ENCODE data around the gene TMEM132E.
A peak's percentile ranks its signal among the peaks of the same experiment; 100 is the strongest.

Gene TMEM132E

DNA sequence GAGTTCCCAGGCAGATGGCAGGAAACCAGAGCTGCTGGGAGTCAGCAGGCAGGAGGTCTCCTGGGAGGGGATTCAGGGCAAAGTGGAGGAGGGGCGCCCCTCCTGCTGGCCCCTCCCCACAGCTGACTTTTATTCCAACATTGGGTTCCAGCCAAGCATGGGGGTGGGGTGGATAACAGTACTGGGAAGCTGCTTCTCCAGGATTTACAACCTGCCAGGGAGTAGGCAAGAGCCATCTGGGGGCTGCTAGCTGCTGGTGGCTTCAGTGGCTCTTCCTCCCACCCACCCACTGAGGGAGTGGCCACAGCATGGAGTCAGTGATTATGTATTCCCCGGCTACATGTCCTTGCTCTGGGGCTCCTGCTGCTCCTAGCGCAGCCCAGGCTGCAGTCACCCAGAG is 36.8 kb downstream of the TMEM132E start (continued):
- TF ChIP-seq ZFHX2 (tag by site-specific recombination; conservative IDR thresholded peaks at IDR 0.05) = peak; percentile 96
- peak; percentile 94 for TF ChIP-seq EGR2 (tag by site-specific recombination; IDR thresholded peaks at IDR 0.05; ENCODE audit: low read depth)
- TF ChIP-seq ZIC2 (tag by site-specific recombination; IDR thresholded peaks at IDR 0.05) = peak; percentile 98
- TF ChIP-seq PRDM6 (tag by site-specific recombination; IDR thresholded peaks at IDR 0.05) = 0 out of 2 replicates have a peak, but pooled peaks have one; percentile 47
- peak; percentile 76 for TF ChIP-seq KLF16 (tag by site-specific recombination; IDR thresholded peaks at IDR 0.05)
- TF ChIP-seq, protein P1, sequence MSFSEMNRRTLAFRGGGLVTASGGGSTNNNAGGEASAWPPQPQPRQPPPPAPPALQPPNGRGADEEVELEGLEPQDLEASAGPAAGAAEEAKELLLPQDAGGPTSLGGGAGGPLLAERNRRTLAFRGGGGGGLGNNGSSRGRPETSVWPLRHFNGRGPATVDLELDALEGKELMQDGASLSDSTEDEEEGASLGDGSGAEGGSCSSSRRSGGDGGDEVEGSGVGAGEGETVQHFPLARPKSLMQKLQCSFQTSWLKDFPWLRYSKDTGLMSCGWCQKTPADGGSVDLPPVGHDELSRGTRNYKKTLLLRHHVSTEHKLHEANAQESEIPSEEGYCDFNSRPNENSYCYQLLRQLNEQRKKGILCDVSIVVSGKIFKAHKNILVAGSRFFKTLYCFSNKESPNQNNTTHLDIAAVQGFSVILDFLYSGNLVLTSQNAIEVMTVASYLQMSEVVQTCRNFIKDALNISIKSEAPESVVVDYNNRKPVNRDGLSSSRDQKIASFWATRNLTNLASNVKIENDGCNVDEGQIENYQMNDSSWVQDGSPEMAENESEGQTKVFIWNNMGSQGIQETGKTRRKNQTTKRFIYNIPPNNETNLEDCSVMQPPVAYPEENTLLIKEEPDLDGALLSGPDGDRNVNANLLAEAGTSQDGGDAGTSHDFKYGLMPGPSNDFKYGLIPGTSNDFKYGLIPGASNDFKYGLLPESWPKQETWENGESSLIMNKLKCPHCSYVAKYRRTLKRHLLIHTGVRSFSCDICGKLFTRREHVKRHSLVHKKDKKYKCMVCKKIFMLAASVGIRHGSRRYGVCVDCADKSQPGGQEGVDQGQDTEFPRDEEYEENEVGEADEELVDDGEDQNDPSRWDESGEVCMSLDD (tag by site-specific recombination; IDR thresholded peaks at IDR 0.05) = no peak
- TF ChIP-seq SP2 (tag by site-specific recombination; IDR thresholded peaks at IDR 0.05) = peak; percentile 33; the same call in 1 of the 2 replicates
- TF ChIP-seq HOXC10 (CRISPR knock-in tag; IDR thresholded peaks at IDR 0.05) = no peak
- TF ChIP-seq, protein P2, sequence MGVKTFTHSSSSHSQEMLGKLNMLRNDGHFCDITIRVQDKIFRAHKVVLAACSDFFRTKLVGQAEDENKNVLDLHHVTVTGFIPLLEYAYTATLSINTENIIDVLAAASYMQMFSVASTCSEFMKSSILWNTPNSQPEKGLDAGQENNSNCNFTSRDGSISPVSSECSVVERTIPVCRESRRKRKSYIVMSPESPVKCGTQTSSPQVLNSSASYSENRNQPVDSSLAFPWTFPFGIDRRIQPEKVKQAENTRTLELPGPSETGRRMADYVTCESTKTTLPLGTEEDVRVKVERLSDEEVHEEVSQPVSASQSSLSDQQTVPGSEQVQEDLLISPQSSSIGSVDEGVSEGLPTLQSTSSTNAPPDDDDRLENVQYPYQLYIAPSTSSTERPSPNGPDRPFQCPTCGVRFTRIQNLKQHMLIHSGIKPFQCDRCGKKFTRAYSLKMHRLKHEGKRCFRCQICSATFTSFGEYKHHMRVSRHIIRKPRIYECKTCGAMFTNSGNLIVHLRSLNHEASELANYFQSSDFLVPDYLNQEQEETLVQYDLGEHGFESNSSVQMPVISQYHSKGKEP (tag by site-specific recombination; IDR thresholded peaks at IDR 0.05) = peak; percentile 24; the same call in 1 of the 2 replicates
- 0 out of 2 replicates have a peak, but pooled peaks have one; percentile 73 for TF ChIP-seq ZNF324 (tag by site-specific recombination; IDR thresholded peaks at IDR 0.05)
- TF ChIP-seq GLIS1 (tag by site-specific recombination; IDR thresholded peaks at IDR 0.05) = peak; percentile 94
- TF ChIP-seq ZNF423 (tag by site-specific recombination; IDR thresholded peaks at IDR 0.05) = peak; percentile 91
- TF ChIP-seq FEZF1 (tag by site-specific recombination; IDR thresholded peaks at IDR 0.05) = peak; percentile 26; the same call in 1 of the 2 replicates
- TF ChIP-seq ZBTB8A (tag by site-specific recombination; IDR thresholded peaks at IDR 0.05) = peak; percentile 62; the same call in 1 of the 2 replicates
- TF ChIP-seq, protein P3, sequence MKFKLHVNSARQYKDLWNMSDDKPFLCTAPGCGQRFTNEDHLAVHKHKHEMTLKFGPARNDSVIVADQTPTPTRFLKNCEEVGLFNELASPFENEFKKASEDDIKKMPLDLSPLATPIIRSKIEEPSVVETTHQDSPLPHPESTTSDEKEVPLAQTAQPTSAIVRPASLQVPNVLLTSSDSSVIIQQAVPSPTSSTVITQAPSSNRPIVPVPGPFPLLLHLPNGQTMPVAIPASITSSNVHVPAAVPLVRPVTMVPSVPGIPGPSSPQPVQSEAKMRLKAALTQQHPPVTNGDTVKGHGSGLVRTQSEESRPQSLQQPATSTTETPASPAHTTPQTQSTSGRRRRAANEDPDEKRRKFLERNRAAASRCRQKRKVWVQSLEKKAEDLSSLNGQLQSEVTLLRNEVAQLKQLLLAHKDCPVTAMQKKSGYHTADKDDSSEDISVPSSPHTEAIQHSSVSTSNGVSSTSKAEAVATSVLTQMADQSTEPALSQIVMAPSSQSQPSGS (tag by site-specific recombination; IDR thresholded peaks at IDR 0.05; ENCODE audit: low read depth) = no peak
- 0 out of 2 replicates have a peak, but pooled peaks have one; percentile 31 for TF ChIP-seq ZNF24 (tag by site-specific recombination; IDR thresholded peaks at IDR 0.05)
- TF ChIP-seq ZNF658 (tag by site-specific recombination; IDR thresholded peaks at IDR 0.05) = no peak
- 0 out of 2 replicates have a peak, but pooled peaks have one; percentile 34 for TF ChIP-seq IKZF3 (tag by site-specific recombination; IDR thresholded peaks at IDR 0.05)
- peak; percentile 21; the same call in 1 of the 2 replicates for TF ChIP-seq ZBTB48 (tag by site-specific recombination; IDR thresholded peaks at IDR 0.05)
- peak; percentile 94 for TF ChIP-seq SP7 (tag by site-specific recombination; IDR thresholded peaks at IDR 0.05)
- peak; percentile 97 for TF ChIP-seq KLF1 (tag by site-specific recombination; IDR thresholded peaks at IDR 0.05)
- TF ChIP-seq ZNF341 (tag by site-specific recombination; IDR thresholded peaks at IDR 0.05; ENCODE audit: low read depth) = peak; percentile 99
- TF ChIP-seq ZNF610 (tag by site-specific recombination; IDR thresholded peaks at IDR 0.05; ENCODE audit: borderline replicate concordance) = 0 out of 2 replicates have a peak, but pooled peaks have one; percentile 45
- TF ChIP-seq ZNF664 (tag by site-specific recombination; IDR thresholded peaks at IDR 0.05) = no peak
- TF ChIP-seq, protein P4, sequence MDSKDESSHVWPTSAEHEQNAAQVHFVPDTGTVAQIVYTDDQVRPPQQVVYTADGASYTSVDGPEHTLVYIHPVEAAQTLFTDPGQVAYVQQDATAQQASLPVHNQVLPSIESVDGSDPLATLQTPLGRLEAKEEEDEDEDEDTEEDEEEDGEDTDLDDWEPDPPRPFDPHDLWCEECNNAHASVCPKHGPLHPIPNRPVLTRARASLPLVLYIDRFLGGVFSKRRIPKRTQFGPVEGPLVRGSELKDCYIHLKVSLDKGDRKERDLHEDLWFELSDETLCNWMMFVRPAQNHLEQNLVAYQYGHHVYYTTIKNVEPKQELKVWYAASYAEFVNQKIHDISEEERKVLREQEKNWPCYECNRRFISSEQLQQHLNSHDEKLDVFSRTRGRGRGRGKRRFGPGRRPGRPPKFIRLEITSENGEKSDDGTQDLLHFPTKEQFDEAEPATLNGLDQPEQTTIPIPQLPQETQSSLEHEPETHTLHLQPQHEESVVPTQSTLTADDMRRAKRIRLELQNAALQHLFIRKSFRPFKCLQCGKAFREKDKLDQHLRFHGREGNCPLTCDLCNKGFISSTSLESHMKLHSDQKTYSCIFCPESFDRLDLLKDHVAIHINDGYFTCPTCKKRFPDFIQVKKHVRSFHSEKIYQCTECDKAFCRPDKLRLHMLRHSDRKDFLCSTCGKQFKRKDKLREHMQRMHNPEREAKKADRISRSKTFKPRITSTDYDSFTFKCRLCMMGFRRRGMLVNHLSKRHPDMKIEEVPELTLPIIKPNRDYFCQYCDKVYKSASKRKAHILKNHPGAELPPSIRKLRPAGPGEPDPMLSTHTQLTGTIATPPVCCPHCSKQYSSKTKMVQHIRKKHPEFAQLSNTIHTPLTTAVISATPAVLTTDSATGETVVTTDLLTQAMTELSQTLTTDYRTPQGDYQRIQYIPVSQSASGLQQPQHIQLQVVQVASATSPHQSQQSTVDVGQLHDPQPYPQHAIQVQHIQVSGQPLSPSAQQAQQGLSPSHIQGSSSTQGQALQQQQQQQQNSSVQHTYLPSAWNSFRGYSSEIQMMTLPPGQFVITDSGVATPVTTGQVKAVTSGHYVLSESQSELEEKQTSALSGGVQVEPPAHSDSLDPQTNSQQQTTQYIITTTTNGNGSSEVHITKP (tag by site-specific recombination; IDR thresholded peaks at IDR 0.05) = peak; percentile 48; the same call in 1 of the 2 replicates
- peak; percentile 96 for TF ChIP-seq WT1 (tag by site-specific recombination; IDR thresholded peaks at IDR 0.05)
- TF ChIP-seq ZNF398 (tag by site-specific recombination; IDR thresholded peaks at IDR 0.05) = peak; percentile 64
- peak; percentile 45; the same call in 1 of the 2 replicates for TF ChIP-seq ZNF600 (tag by site-specific recombination; IDR thresholded peaks at IDR 0.05)

Measured in HEK293 (cell line).